Thoracic aorta (tissue), 2 donors: ENCODE results near the gene AOAH. TPM values are rescaled to one million over a fixed set of nuclear protein-coding genes. Genes with fewer than 3 reads are reported as not detected.

Experiments
- ATAC-seq: fragments of 150-250 bp; one replicate; pipeline ENCODE4 v1.8.0; 2017; ENCODE audit warnings: low read depth; ENCODE audit not compliant: insufficient number of reproducible peaks, low FRiP score
- DNase-seq: peaks from one replicate; pipeline ENCODE4 v3.0.0-alpha.2; 2020; ENCODE audit warnings: low spot score
- H3K27ac ChIP-seq, 2 donors: fragments of 200-600 bp; sonication (generic); 1 replicate in 1 of 2; 2 replicates in 1 of 2; pipeline ENCODE4 v1.5.1; 2016; ENCODE audit warnings: mild to moderate bottlenecking in 2 of 2, moderate library complexity in 2 of 2
- H3K27me3 ChIP-seq: fragments of 200-600 bp; sonication (generic); replicated peaks from 2 replicates; pipeline ENCODE4 v1.6.0; 2016; ENCODE audit warnings: mild to moderate bottlenecking; ENCODE audit not compliant: insufficient read depth
- H3K36me3 ChIP-seq: fragments of 200-600 bp; sonication (generic); one replicate; pipeline ENCODE4 v1.5.1; 2016
- H3K4me1 ChIP-seq, 2 donors: fragments of 200-600 bp; sonication (generic); 1 replicate in 1 of 2; 2 replicates in 1 of 2; pipeline versions ENCODE4 v1.5.1 to v1.6.0; 2016; ENCODE audit warnings: low read depth in 2 of 2, mild to moderate bottlenecking in 1 of 2; ENCODE audit not compliant: control insufficient read depth in 1 of 2
- H3K4me3 ChIP-seq: fragments of 200-600 bp; sonication (generic); 2 replicates; pipeline ENCODE4 v1.5.1; 2016; ENCODE audit warnings: mild to moderate bottlenecking
- H3K9me3 ChIP-seq: fragments of 200-600 bp; sonication (generic); 2 replicates; pipeline ENCODE4 v1.5.1; 2016
- CTCF ChIP-seq: fragments of 200-600 bp; sonication (generic); IDR thresholded peaks from one replicate; pipeline ENCODE4 v1.5.1; 2019; ENCODE audit warnings: antibody characterized with exemption
- total RNA-seq, 2 donors: library from RNA; depleted of rRNA; stranded (reverse); fragments of >200 nt; gene quantifications; one replicate each; pipeline versions ENCODE4 v1.1.0 to v1.2.3, GENCODE V29; 2016

The AOAH gene
- total RNA-seq, 2 donors from 2014 or later: 20.2 to 22.6 TPM

GRCh38 chr7:36625247-36625646 is 99.0 kb downstream of the AOAH start:
- Histone ChIP-seq H3K36me3 (no peaks in the 10 kb centered on the region), H3K4me3 (no peak overlapping the region), H3K9me3 (no peaks in the 10 kb centered on the region), H3K4me1 (no peaks in the 10 kb centered on the region), H3K27me3 (no peaks in the 10 kb centered on the region), H3K27ac (no peak overlapping the region)
- ATAC-seq (no peak), DNase-seq (no peak)
- TF ChIP-seq CTCF: no peak

DNA sequence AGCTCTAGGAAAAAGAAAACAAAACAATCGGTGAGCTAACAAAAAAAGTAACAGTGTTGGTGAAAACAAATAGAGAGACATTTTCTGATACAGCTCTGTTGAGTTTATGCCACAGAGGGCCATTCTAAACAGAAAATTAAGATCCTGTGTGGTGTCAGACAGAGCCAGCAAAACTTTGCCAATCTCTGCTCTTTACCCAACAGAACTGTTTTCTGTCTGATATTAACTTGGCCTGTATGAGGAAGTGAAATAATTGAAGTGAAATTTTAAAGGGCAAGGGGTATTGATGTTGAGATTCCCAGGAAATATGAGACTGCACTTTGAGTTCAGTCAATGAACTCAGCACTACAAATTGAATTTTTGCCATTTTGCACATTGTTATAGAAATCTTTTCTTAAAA is 101.0 kb downstream of the AOAH start:
- DNase-seq (no peak), ATAC-seq (no peak)
- Histone ChIP-seq H3K36me3 (no peaks in the 10 kb centered on the region), H3K4me3 (no peak overlapping the region), H3K27ac (no peak overlapping the region), H3K27me3 (no peaks in the 10 kb centered on the region), H3K9me3 (no peaks in the 10 kb centered on the region), H3K4me1 (no peaks in the 10 kb centered on the region)
- TF ChIP-seq CTCF: no peak

- Histone ChIP-seq H3K27me3 (no peaks in the 10 kb centered on the region), H3K4me1 (no peaks in the 10 kb centered on the region), H3K9me3 (no peaks in the 10 kb centered on the region), H3K36me3 (no peaks in the 10 kb centered on the region), H3K4me3 (no peak overlapping the region), H3K27ac (no peak overlapping the region)
- no peak for TF ChIP-seq CTCF
- DNase-seq (no peak), ATAC-seq (no peak)
Observed at GRCh38 chr7:36621396-36621795, 102.9 kb downstream of the AOAH start.

DNA sequence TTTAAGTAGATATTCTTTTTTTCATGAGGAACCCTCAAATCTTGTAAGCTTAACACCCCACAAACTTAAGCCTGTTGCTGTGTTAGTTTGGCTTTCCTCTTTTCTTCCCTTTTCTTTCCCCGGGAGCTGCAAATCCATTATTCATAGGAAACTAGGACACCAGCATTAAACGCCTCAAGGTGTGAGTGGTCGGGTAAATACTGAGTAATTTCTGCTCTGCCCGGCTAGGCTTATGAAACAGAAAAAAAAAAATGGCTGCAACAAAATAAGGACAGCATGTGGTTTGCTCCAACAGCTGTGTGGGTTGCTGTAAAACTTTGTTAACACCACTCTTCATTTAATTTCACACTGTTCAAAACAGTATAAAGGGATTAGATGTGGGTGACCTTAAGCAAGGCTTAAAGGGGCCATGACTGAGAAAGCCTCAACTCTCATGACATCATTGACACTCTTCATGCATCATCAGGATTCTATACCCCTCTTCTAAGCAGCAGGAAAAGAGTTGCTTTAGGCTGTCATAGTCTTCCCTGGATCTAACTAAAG is 104.1 kb downstream of the AOAH start:
- Histone ChIP-seq H3K27me3 (no peaks in the 10 kb centered on the region), H3K4me3 (no peak overlapping the region), H3K4me1 (no peaks in the 10 kb centered on the region), H3K27ac (no peak overlapping the region), H3K9me3 (no peaks in the 10 kb centered on the region), H3K36me3 (no peaks in the 10 kb centered on the region)
- ATAC-seq (no peak), DNase-seq (no peak)
- no peak for TF ChIP-seq CTCF

DNA sequence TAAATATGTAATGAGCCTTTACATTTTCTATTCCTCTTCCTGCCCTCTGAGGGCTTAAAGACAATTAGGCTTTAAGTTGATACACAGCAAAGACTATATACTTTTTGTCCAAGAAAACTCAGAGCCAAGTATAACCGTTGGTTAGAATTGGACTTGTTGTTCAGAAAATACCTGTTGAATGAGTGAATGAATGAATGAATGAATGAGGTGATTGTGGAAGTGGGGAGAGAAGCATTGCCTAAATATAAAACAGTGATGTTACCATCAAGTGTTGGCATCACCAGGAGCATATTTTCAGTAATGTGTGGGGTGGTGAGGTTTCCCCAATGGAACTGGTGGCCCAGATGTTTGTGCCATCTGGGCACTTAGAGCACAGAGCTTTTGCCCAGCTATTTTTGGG is 106.9 kb downstream of the AOAH start:
- H3K27me3 ChIP-seq: no peaks in the 10 kb centered on the region

More for the DNA sequence above, 106.9 kb downstream of the AOAH start:
- H3K4me3 ChIP-seq: no peak overlapping the region
- DNase-seq (no peak), ATAC-seq (no peak)
- no peaks in the 10 kb centered on the region for H3K9me3 ChIP-seq
- H3K4me1 ChIP-seq: no peaks in the 10 kb centered on the region
- no peak overlapping the region for H3K27ac ChIP-seq
- TF ChIP-seq CTCF: no peak
- H3K36me3 ChIP-seq: no peaks in the 10 kb centered on the region
